GM12878 (cell line): ENCODE measurements around the gene TTLL8. TPM values are rescaled to one million over a fixed set of nuclear protein-coding genes. Genes with fewer than 3 reads are reported as not detected.

Experiments
- ATAC-seq: fragments of 200-7000 bp; cut with Tn5 transposase; 3 replicates; pipeline ENCODE4 v1.9.1; 2020; ENCODE audit warnings: mild to moderate bottlenecking, moderate library complexity
- BruUV-seq: library from RNA; stranded (reverse); fragments of 400-500 nt; replicated peaks from 2 replicates; lab custom pipeline; 2021; lab: Mats Ljungman, UMichigan
- CTCF ChIA-PET: fragments of 300-600 bp; sonication (Branson Sonifier 250); formaldehyde crosslinking; extraction: SDS; loops from one replicate; lab custom pipeline; 2021; ENCODE audit warnings: inconsistent platforms; lab: Yijun Ruan, JAX
- POLR2A ChIA-PET: fragments of 350-600 bp; formaldehyde crosslinking; extraction: SDS; loops from one replicate; lab custom pipeline; 2021; ENCODE audit warnings: inconsistent platforms; lab: Charles Lee
- RAD21 ChIA-PET: fragments of 300-600 bp; sonication (Branson Sonifier 250); formaldehyde crosslinking; loops from one replicate; lab custom pipeline; 2023; ENCODE audit warnings: antibody characterized with exemption; ENCODE audit not compliant: unreplicated experiment; lab: Charles Lee
- SMC1A ChIA-PET: fragments of 300-600 bp; sonication (Branson Sonifier 250); formaldehyde crosslinking; loops from one replicate; lab custom pipeline; 2023; ENCODE audit not compliant: unreplicated experiment, uncharacterized antibody; lab: Charles Lee
- DNase-seq: peaks from one replicate; pipeline ENCODE4 v3.0.0-alpha.2; 2011; ENCODE audit warnings: low read depth, low spot score
- FAIRE-seq: peaks from 3 replicates; lab custom pipeline; 2011; peaks lifted over from hg19 to GRCh38; lab: Jason Lieb, UNC
- H2AFZ ChIP-seq: 2 replicates; pipeline ENCODE4 v1.6.0; 2011; ENCODE audit warnings: low read depth, low read length, control low read depth; ENCODE audit not compliant: control insufficient read depth
- H3K27ac ChIP-seq: 2 replicates; pipeline ENCODE4 v1.5.1; 2011; ENCODE audit warnings: control low read depth; ENCODE audit not compliant: control insufficient read depth, insufficient read depth
- H3K27me3 ChIP-seq, 2 experiments: replicated peaks in 1 of 2; 2 replicates each; pipeline versions ENCODE4 v1.6.0 to v1.6.1; 2011; ENCODE audit warnings: low read length in 1 of 2; ENCODE audit not compliant: control insufficient read depth in 2 of 2, insufficient read depth in 2 of 2
- H3K36me3 ChIP-seq, 2 experiments: 2 replicates each; pipeline ENCODE4 v1.5.1; 2011; ENCODE audit warnings: low read length in 1 of 2; ENCODE audit not compliant: control insufficient read depth in 2 of 2, insufficient read depth in 2 of 2
- H3K4me1 ChIP-seq: 2 replicates; pipeline ENCODE4 v1.6.1; 2011; ENCODE audit warnings: mild to moderate bottlenecking, low read length, moderate library complexity, mixed read lengths; ENCODE audit not compliant: control insufficient read depth, insufficient read depth
- H3K4me2 ChIP-seq: 2 replicates; pipeline ENCODE4 v1.6.0; 2011; ENCODE audit warnings: control low read depth; ENCODE audit not compliant: control insufficient read depth, insufficient read depth
- H3K4me3 ChIP-seq: fragments of 200-600 bp; sonication (generic); 2 replicates; pipeline ENCODE4 v1.5.1; 2016
- H3K79me2 ChIP-seq: 2 replicates; pipeline ENCODE4 v1.6.0; 2011; ENCODE audit warnings: low read length; ENCODE audit not compliant: control insufficient read depth, insufficient read depth
- H3K9ac ChIP-seq: 2 replicates; pipeline ENCODE4 v1.8.0; 2011; ENCODE audit warnings: low read length, control low read depth, mixed read lengths; ENCODE audit not compliant: control insufficient read depth, insufficient read depth
- H3K9me3 ChIP-seq: replicated peaks from 3 replicates; pipeline ENCODE4 v1.5.1; 2011; ENCODE audit warnings: mild to moderate bottlenecking, low read length; ENCODE audit not compliant: control insufficient read depth, insufficient read depth
- H4K20me1 ChIP-seq: 2 replicates; pipeline ENCODE4 v1.6.0; 2011; ENCODE audit not compliant: control insufficient read depth, insufficient read depth
- CREM ChIP-seq: IDR thresholded peaks from 2 replicates; pipeline ENCODE4 v1.6.1; 2014; ENCODE audit warnings: antibody characterized with exemption, low read depth
- EZH2 ChIP-seq: IDR thresholded peaks from 2 replicates; pipeline ENCODE4 v1.6.1; 2012; ENCODE audit warnings: low read depth, mild to moderate bottlenecking, control low read depth, inconsistent platforms, low read length, borderline replicate concordance; ENCODE audit not compliant: control insufficient read depth
- GABPA ChIP-seq: IDR thresholded peaks from 2 replicates; pipeline ENCODE4 v1.6.1; 2014; ENCODE audit warnings: antibody characterized with exemption, low read depth, mild to moderate bottlenecking, inconsistent platforms
- HCFC1 ChIP-seq: fragments of 150-350 bp; IDR thresholded peaks from 2 replicates; pipeline ENCODE4 v1.6.1; 2014; ENCODE audit warnings: low read length
- JUNB ChIP-seq: IDR thresholded peaks from 2 replicates; pipeline ENCODE4 v1.6.1; 2016; ENCODE audit warnings: antibody characterized with exemption, mild to moderate bottlenecking
- MTA2 ChIP-seq: fragments of 450-650 bp; IDR thresholded peaks from 2 replicates; pipeline ENCODE4 v1.6.1; 2016; ENCODE audit warnings: low read depth, mild to moderate bottlenecking, moderate library complexity
- MTA3 ChIP-seq: IDR thresholded peaks from 2 replicates; pipeline ENCODE4 v1.6.1; 2012; ENCODE audit warnings: low read length, inconsistent platforms, borderline replicate concordance
- MYB ChIP-seq: fragments of 150-350 bp; IDR thresholded peaks from 2 replicates; pipeline ENCODE4 v1.6.1; 2014; ENCODE audit warnings: mild to moderate bottlenecking, low read depth, low read length, borderline replicate concordance
- PAX5 ChIP-seq: IDR thresholded peaks from 2 replicates; pipeline ENCODE4 v1.6.1; 2011; ENCODE audit warnings: low read depth, low read length, borderline replicate concordance
- POU2F2 ChIP-seq: IDR thresholded peaks from 3 replicates; pipeline ENCODE4 v1.6.1; 2011; ENCODE audit warnings: low read depth, mild to moderate bottlenecking, low read length, borderline replicate concordance
- RAD21 ChIP-seq: IDR thresholded peaks from 2 replicates; pipeline ENCODE4 v1.6.1; 2011; ENCODE audit warnings: mild to moderate bottlenecking, low read depth, low read length, moderate library complexity; ENCODE audit not compliant: insufficient read depth
- RCOR1 ChIP-seq: conservative IDR thresholded peaks from 2 replicates; pipeline ENCODE4 v1.6.1; 2012; ENCODE audit warnings: low read depth, low read length, improper control_type of control experiment
- SIX5 ChIP-seq: IDR thresholded peaks from 2 replicates; pipeline ENCODE4 v1.6.1; 2011; ENCODE audit warnings: mild to moderate bottlenecking, low read depth, low read length, moderate library complexity; ENCODE audit not compliant: severe bottlenecking
- STAT1 ChIP-seq: fragments of 450-650 bp; conservative IDR thresholded peaks from 2 replicates; pipeline ENCODE4 v1.6.1; 2014; ENCODE audit warnings: antibody characterized with exemption, mild to moderate bottlenecking
- WGBS: methylation state at CpG from one replicate; pipeline ENCODE4 v1.1.6; 2016; ENCODE audit warnings: low lambda C conversion rate; ENCODE audit not compliant: insufficient replicate concordance, insufficient coverage; ENCODE audit errors: missing lambda C conversion rate; 5-methylcytosine and 5-hydroxymethylcytosine counted together
- in situ Hi-C: fragments of 300-500 bp; cut with MboI; formaldehyde crosslinking; loops from 9 replicates; pipeline ENCODE4 v1.14.3; 2018; ENCODE audit warnings: mixed read lengths
- intact Hi-C: fragments of 100-400 bp; cut with micrococcal nuclease; formaldehyde crosslinking; loops from one replicate; pipeline ENCODE4 v1.14.2; 2022; ENCODE audit not compliant: unreplicated experiment
- polyA plus RNA-seq, 11 experiments: library from polyadenylated mRNA; depleted of rRNA in 4 of 11; unstranded in 6 of 11; stranded (reverse) in 5 of 11; fragments of >200 nt; fragmentation: Nextera tagmentation in 4 of 11; fragmentation: Illumina TruSeq in 1 of 11; extraction: Ambion mirVana in 4 of 11; extraction: Trizol in 1 of 11; gene quantifications; 1 replicate in 1 of 11; 2 replicates in 10 of 11; pipeline versions ENCODE4 v1.2.1 to v1.2.3, GENCODE V29; 2011 to 2016; ENCODE audit warnings: inconsistent platforms in 2 of 11, missing spikeins in 2 of 11, low read depth in 1 of 11
- total RNA-seq, 4 experiments: library from RNA; depleted of rRNA in 3 of 4; stranded (reverse); fragments of >200 nt in 3 of 4; fragmentation: Illumina TruSeq in 1 of 4; extraction: Trizol in 1 of 4; gene quantifications; 2 replicates each; pipeline versions ENCODE4 v1.2.1 to v1.2.3, GENCODE V29; 2013 to 2021
- TF ChIP-seq, protein P1 (sequence below): fragments of 450-650 bp; IDR thresholded peaks from 2 replicates; pipeline ENCODE4 v1.6.1; 2018; ENCODE audit warnings: borderline replicate concordance, mild to moderate bottlenecking; ENCODE audit not compliant: partially characterized antibody
- TF ChIP-seq, protein P2 (sequence below): fragments of 450-650 bp; formaldehyde crosslinking; IDR thresholded peaks from 2 replicates; pipeline ENCODE4 v1.4.0; 2022; ENCODE audit warnings: mild to moderate bottlenecking, moderate library complexity

The TTLL8 gene
- total and polyA plus RNA-seq, 10 of the 15 experiments (the other 5 are each of a cell fraction or from before 2014, with no cell fraction given) = not detected

DNA sequence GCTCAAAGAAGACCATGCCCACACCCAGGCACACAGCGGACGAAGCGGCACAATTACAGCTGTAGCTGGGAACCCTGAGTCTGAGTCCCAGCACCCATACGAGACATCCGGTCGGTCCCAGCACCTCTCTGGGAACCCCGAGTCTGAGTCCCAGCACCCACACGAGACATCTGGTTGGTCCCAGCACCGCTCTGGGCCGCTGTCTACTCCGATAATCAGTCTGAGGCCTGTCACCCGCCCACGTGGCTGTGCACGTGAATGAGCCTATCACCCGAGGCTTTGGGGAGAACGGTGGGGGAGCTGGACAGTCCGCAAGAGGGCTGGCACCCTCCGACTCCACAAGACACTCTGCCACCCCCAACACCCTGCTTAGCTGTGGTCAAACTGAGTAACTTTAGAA, 6.2 kb downstream of the TTLL8 start (continued):
- no peak for TF ChIP-seq POU2F2
- TF ChIP-seq, protein P1, sequence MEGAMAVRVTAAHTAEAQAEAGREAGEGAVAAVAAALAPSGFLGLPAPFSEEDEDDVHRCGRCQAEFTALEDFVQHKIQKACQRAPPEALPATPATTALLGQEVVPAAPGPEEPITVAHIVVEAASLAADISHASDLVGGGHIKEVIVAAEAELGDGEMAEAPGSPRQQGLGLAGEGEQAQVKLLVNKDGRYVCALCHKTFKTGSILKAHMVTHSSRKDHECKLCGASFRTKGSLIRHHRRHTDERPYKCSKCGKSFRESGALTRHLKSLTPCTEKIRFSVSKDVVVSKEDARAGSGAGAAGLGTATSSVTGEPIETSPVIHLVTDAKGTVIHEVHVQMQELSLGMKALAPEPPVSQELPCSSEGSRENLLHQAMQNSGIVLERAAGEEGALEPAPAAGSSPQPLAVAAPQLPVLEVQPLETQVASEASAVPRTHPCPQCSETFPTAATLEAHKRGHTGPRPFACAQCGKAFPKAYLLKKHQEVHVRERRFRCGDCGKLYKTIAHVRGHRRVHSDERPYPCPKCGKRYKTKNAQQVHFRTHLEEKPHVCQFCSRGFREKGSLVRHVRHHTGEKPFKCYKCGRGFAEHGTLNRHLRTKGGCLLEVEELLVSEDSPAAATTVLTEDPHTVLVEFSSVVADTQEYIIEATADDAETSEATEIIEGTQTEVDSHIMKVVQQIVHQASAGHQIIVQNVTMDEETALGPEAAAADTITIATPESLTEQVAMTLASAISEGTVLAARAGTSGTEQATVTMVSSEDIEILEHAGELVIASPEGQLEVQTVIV = no peak
- TF ChIP-seq CREM = no peak
- no peak for TF ChIP-seq MTA3

DNA sequence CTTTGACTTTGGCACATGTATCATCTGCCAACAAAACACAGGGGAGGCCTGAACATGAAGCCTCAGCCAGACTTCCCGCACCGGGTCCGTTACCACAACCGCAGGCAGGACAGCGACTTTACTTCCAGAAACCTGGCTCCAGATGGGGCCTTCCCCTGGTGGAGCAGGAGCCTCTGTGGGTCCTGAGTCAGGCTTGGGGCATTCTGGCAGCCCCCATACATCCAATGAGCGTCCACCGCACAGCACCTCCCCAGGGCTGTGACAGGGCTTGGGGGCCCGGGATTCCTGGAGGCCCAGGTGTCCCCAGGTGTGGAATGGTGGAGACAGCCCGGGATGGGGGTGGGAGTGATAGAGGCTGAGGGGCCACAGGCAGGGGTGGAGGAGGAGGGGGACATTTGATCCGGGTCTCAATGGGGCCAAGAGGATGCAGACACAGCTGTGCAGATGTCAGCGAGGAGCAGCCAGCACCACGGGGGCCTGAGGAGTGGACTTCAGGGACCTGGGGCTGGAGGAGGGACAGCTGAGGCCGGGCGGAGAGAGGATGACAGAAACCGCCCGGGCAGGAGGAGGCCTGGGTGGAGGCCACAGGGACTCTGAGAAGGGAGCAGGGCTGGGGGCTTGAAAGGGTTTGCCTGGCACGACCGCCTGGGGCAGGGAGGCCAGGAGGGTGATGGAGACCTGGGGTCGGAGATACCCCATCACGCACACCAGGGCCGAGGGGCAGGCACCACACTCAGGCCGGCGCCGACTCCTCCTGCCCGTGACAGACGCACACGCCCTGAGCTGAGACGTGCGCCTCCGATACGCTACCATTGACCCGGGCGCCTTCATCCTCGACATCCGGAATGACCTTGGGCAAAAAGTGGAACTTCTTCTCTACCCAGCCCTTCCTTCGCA, 8.6 kb downstream of the TTLL8 start:
- ChIA-PET RAD21 (no interaction called here), CTCF (interaction anchor here (0.6 kb wide), 1 partner anchor 487 kb away, joined by 3 read pairs; no protein-coding TSS in a partner anchor), POLR2A (no interaction called here), SMC1A (no interaction called here)
- H3K27me3 ChIP-seq = no peaks in the 10 kb centered on the region; a peak in 2 of 4 replicates
- H3K27ac ChIP-seq = no peak overlapping the region
- H3K4me3 ChIP-seq = no peak overlapping the region
- H4K20me1 ChIP-seq = no peaks in the 10 kb centered on the region
- intact Hi-C loops (no loop called here), in situ Hi-C loops (loop anchor here (25.0 kb wide), 1 partner anchor 712 kb away; no protein-coding TSS in a partner anchor)
- H3K79me2 ChIP-seq = no peaks in the 10 kb centered on the region
- peaks cover 3% of the 10 kb centered on the region; the same call in 1 of the 3 replicates for H3K9me3 ChIP-seq
- no peaks in the 10 kb centered on the region for H3K36me3 ChIP-seq
- no peak overlapping the region for H3K9ac ChIP-seq
- DNase-seq = no peak
- no peak overlapping the region for H2AFZ ChIP-seq
- no peak overlapping the region for H3K4me2 ChIP-seq
- BruUV-seq = no TSS peak
- FAIRE-seq = no peak
- no peaks in the 10 kb centered on the region for H3K4me1 ChIP-seq
- no peak for ATAC-seq
- 60% methylated on average over 36 of the region's 36 CpGs for WGBS
- TF ChIP-seq RAD21 = no peak
- TF ChIP-seq STAT1 = no peak
- no peak for TF ChIP-seq GABPA
- no peak for TF ChIP-seq HCFC1
- TF ChIP-seq MYB = no peak
- TF ChIP-seq PAX5 = no peak
- TF ChIP-seq EZH2 = no peak
- TF ChIP-seq RCOR1 = no peak
- no peak for TF ChIP-seq JUNB
- no peak for TF ChIP-seq MTA3
- no peak for TF ChIP-seq SIX5
- TF ChIP-seq MTA2 = no peak
- TF ChIP-seq, protein P2, sequence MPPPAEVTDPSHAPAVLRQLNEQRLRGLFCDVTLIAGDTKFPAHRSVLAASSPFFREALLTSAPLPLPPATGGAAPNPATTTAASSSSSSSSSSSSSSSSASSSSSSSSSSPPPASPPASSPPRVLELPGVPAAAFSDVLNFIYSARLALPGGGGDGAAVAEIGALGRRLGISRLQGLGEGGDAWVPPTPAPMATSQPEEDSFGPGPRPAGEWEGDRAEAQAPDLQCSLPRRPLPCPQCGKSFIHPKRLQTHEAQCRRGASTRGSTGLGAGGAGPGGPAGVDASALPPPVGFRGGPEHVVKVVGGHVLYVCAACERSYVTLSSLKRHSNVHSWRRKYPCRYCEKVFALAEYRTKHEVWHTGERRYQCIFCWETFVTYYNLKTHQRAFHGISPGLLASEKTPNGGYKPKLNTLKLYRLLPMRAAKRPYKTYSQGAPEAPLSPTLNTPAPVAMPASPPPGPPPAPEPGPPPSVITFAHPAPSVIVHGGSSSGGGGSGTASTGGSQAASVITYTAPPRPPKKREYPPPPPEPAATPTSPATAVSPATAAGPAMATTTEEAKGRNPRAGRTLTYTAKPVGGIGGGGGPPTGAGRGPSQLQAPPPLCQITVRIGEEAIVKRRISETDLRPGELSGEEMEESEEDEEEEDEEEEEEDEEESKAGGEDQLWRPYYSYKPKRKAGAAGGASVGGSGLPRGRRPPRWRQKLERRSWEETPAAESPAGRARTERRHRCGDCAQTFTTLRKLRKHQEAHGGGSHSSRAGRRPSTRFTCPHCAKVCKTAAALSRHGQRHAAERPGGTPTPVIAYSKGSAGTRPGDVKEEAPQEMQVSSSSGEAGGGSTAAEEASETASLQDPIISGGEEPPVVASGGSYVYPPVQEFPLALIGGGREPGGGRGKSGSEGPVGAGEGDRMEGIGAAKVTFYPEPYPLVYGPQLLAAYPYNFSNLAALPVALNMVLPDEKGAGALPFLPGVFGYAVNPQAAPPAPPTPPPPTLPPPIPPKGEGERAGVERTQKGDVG (CRISPR knock-in tag) = no peak
